Skeletal muscle cell (primary cell): Measurements from ENCODE around the gene RPUSD1.
"Not testable (repeated sequence)": the region's sequence is repeated elsewhere in the genome, so short reads cannot be mapped to it uniquely, and the experiment has no call there.

Experiments used
- DNase-seq: peaks from one replicate; pipeline ENCODE4 v3.0.0-alpha.2; 2010; ENCODE audit warnings: low read depth
- H3K4me3 ChIP-seq: 2 replicates; pipeline ENCODE4 v1.5.1; 2011; ENCODE audit warnings: low read depth, mild to moderate bottlenecking, control low read depth, low read length, moderate library complexity

Gene RPUSD1

DNA sequence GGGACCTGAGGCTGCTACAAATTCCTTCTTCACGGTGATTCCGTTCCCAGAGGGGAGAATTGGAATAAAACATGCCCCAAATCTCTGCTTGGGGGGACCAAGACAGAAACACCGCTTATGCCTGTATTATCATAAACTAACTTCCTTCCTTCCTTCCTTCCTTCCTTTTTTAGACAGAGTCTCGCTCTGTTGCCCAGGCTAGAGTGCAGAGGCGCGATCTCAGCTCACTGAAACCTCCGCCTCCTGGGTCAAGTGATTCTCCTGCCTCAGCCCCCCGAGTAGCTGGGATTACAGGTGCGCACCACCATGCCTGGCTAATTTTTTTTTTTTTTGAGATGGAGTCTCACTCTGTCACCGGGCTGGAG is 31.8 kb upstream of the RPUSD1 start:
- not testable (repeated sequence) for H3K4me3 ChIP-seq, DNase-seq

GRCh38 chr16:819336-820043 is 31.3 kb upstream of the RPUSD1 start:
- no peak for DNase-seq
- H3K4me3 ChIP-seq = no peak overlapping the region

DNA sequence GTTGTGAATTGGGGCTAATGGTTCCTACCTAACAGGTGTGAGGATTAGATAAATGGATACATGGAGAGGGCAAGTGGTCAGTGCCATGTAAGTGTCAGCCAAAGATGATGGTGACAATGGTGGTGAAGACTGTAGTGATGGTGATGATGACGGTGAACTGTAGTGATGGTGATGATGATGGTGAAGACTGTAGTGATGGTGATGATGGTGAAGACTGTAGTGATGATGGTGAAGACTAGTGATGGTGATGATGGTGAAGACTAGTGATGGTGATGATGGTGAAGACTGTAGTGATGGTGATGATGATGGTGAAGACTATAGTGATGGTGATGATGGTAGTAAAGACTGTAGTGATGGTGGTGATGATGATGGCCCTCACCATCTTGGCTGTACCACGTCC is 30.4 kb upstream of the RPUSD1 start:
- H3K4me3 ChIP-seq = no peak overlapping the region
- DNase-seq = no peak

- DNase-seq = no peak
- H3K4me3 ChIP-seq = no peak overlapping the region
Observed at GRCh38 chr16:818132-818531, 30.0 kb upstream of the RPUSD1 start.

DNA sequence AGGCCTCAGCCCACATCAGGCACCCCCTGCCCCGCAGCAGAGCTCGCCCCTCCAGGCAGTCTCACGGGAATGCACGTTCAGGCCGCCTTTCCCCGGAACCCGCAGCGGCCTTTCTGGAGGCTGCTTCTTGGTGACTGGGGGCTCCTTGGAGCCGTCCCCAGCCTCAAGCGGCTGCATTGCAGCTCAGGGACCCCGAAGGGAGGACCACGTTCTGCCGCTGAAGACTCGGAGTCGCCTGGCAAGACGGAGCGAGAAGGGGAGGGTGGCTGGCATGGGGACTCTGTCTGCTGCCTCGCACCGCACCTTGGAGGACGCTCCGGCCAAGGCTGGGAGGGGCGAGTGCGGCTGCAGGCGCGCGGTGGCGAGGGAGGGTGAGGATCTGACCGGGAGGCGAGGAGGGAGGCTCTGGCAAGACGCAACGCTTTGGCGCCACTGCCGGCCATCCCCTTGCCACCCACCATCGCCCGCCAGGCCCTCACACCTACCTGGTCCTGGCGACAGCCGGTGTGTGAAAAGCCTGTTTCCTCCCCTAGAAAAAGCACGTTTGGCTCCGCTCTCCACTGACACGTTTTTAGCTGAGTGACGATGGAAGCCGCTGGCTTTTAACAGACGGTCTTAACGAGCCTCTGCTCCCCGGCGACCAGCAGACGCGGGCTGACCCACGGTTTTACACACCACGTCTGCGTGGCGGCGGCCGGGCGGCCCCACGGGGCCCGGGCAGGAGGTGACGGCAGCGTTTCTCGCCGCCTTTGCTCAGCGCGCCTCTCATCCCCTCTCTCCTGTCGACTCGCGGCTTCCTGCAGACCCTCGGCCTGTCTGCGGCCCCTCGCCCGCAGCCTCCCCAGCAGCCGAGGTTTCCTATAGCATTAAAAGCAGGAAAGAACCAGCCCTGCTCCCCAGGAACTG is 29.1 kb upstream of the RPUSD1 start:
- no peak overlapping the region for H3K4me3 ChIP-seq
- no peak for DNase-seq

DNA sequence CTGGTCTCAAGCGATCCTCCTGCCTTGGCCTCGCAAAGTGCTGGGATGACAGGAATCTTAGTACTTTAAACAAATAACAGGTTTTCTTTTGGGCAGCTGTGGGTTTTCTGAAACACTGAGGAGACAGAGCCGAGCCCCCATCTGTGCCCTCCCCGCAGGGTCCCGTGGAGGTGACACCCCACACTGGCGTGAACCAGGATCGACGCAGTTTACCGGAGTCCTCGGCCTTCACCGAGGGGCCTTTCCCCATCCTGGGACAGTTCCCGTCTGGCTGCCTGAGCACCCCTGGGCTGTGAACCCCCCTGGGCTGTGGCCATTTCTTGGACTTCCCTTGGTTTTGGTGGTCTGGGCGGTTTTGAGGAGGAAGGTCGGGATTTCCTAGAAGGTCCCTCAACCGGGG is 27.7 kb upstream of the RPUSD1 start:
- DNase-seq = no peak
- no peak overlapping the region for H3K4me3 ChIP-seq

DNA sequence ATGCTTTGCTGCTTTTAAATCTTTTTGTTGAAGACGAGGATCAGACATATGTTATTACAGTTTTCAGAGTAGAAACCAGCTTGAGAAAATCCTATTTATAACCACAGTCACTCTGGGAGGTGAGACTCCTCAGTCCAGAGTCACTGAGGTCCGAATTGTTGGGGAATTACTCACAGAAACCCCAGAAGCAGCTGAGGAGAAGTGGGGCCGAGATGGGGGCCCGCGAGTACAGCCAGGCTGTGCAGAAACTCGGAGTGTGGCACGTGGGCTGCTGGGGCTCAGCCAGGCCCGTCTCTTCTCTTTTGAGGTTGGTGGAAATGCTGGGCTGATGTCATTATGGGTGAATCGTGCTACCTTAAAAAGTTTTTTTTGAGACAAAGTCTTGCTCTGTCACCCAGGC is 26.8 kb upstream of the RPUSD1 start:
- no peak overlapping the region for H3K4me3 ChIP-seq
- peak; percentile 30 for DNase-seq

- DNase-seq = no peak
- peak overlapping the region; percentile 21 for H3K4me3 ChIP-seq
Observed at GRCh38 chr16:813916-814412, 25.8 kb upstream of the RPUSD1 start.

GRCh38 chr16:813204-813915 is 25.2 kb upstream of the RPUSD1 start:
- peak overlapping the region; percentile 21 for H3K4me3 ChIP-seq
- DNase-seq = no peak

DNA sequence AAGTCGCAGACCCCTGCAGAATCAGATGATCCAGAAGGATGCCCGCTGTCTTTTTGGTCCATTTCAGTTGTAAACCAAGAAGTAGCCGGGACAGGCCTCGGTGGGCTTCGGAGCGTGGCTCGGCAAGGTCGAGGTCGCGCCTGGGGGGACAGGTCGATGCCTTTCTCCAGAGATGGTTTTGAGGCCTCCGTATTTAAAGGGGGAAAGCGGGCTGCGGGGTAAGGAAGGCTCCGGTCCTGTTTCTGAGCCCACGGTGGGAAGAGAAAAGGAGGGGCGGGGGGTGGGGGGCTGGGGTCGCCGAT is 19.9 kb upstream of the RPUSD1 start:
- peak overlapping the region; percentile 72 for H3K4me3 ChIP-seq
- no peak for DNase-seq

DNA sequence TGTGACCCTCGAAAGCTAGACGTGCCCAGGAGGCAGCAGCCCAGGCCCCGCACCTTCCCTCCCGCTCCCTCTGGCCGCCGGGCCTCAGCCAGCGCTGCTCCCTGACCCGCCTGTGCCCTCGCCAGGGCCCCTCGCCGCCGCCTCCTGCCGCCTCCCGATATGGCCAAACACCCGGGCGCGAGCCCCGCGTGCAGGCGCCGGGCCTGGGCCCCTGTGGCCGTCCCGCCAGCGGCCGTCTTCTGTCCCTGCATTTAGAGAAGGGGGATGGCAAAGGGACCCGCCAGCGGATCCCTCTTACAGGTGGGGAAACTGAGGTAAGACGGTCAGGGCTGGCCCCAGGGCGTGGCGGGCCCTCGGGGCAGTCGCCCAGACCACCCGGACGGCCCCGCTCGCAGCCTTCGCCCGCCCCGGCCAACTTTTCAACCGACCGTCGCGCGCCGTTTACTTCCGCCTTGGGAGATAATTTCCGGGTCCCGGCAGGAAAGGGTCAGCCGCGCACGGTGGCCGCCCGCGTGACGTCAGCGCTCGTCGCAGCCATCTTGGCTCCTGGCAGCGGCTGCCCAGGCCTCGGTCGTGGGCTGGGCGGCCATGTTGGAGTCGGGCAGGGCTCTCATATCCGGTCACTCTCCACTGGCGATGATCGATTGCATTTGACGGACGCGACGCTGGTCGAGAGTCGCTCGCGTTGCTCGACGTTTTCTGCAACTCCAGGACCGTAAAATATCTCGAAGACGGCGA is 19.3 kb upstream of the RPUSD1 start:
- peak overlapping the region; percentile 72 for H3K4me3 ChIP-seq
- DNase-seq = peak; percentile 64

DNA sequence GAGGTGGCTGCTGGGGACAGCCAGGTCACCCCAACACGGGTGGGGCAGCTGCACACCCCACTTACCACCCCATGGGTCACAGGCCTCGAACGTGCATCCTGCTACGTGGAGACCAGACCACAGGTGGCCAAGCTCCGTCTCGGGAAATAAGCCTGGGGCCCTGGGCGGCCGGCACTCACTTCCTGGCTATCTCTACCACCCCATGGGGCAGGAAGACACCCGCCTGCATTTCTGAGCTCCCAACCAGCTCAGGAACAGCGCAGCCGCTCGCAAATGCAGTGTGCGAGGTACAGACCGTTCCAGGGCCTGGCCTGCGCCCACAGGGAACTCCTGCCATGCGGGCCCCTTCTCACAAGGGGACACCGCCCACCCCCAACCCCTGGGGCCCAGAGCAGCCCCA is 17.3 kb upstream of the RPUSD1 start:
- DNase-seq = no peak
- H3K4me3 ChIP-seq = no peak overlapping the region

DNA sequence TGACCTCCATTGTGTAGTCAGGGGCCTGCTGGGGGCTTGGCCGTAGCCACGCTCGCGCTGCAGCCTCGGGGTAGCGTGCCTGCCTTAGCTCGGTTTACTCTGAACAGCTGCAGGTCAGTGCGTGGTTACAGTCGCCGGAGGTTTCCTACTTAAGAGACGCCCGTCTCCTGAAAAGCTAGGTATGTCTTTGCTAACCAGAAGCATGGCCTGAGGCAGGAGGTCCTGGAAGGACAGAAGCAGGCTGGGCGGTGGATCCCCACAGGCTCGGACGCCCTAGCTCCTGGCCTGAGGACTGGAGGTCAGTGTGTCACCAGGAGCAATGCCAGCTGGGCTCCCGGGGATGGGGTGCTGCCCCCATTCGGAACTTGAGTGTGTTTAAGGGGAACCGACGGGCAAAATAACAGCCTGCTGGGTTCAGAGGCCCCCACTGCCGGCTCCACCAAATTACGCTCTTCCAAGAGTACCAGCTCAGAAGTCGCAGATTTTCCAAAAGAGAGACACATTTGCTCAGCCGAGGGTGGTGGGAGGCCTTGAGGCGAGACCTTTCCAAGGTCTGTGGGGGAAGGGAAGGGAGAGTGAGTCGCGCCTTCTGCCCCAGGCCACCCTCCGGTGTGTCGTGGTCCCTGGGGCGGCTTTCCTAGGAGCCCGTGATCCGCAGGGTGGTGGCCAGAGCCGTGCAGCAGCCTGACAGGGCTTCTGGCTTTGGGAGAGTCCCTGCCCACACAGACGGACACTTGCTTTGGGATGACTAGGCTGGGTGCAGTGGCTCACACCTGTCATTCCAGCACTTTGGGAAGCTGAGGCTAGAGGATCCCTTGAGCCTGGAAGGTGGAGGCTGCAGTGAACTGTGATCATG is 16.2 kb upstream of the RPUSD1 start:
- no peak for DNase-seq
- H3K4me3 ChIP-seq = no peak overlapping the region

- no peak for DNase-seq
- no peak overlapping the region for H3K4me3 ChIP-seq
Observed at GRCh38 chr16:803754-804080, 15.5 kb upstream of the RPUSD1 start.

DNA sequence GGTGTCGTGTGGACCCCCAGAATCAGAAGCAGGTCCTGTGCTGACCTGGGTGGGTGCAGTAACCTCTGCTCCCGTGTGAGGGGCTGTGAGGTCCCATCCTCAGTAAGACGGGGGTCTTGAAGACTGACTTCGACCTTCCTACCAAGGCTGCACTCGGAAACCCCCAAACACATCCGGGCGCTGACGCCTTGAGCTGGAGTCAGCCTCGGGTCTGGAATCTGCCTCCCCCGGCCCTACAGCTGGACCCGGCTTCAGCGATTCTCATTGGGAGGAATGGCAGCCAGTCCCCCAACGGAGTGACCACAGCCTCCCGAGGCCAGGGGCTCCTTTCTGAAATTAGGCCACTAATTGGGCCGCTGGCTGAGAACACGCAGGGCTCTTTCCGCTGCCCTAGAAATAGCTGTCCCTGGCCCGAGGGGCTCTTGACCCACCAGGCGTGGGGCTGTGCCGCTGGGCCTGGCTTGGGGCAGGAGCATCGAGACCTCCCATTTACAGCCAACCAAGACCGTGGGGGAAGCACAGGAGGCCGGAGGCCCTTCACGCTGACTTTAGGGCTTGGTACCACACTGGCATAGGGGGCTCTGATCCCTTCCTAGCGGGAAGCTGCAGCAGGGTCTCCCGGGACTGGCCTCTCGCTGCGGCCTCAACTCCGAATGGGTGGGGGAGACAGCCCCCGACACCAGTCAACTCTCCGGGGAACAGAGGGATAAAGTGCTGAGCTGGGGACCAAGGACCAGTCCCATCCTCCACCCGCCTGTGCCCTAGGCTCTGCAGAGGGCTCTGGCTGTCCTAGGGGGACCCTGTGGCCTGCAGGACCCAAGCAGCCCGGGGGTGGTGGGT is 15.0 kb upstream of the RPUSD1 start:
- no peak for DNase-seq
- no peak overlapping the region for H3K4me3 ChIP-seq

GRCh38 chr16:802461-802860 is 14.3 kb upstream of the RPUSD1 start:
- no peak for DNase-seq
- no peak overlapping the region for H3K4me3 ChIP-seq

GRCh38 chr16:801584-802363 is 13.6 kb upstream of the RPUSD1 start:
- no peak overlapping the region for H3K4me3 ChIP-seq

More at GRCh38 chr16:801584-802363, 13.6 kb upstream of the RPUSD1 start:
- no peak for DNase-seq
